Glutamatergic neuron (in vitro differentiated cells): Measurements from ENCODE around the gene SUGCT. TPM values are rescaled to one million over a fixed set of nuclear protein-coding genes. Genes with fewer than 3 reads are reported as not detected.

Experiments
- DNase-seq: peaks from one replicate; pipeline ENCODE4 v3.0.0; 2022
- H3K27ac Mint-ChIP-seq: one replicate; pipeline ENCODE4 v1.8.0; 2020; ENCODE audit warnings: mild to moderate bottlenecking, mixed read lengths, inconsistent platforms; ENCODE audit not compliant: unreplicated experiment
- H3K27me3 Mint-ChIP-seq: one replicate; pipeline ENCODE4 v1.8.0; 2020; ENCODE audit warnings: mild to moderate bottlenecking, moderate library complexity, mixed read lengths, inconsistent platforms; ENCODE audit not compliant: unreplicated experiment
- H3K36me3 Mint-ChIP-seq: one replicate; pipeline ENCODE4 v1.8.0; 2020; ENCODE audit warnings: mild to moderate bottlenecking, mixed read lengths, inconsistent platforms; ENCODE audit not compliant: unreplicated experiment
- H3K4me1 Mint-ChIP-seq: one replicate; pipeline ENCODE4 v1.8.0; 2020; ENCODE audit warnings: mild to moderate bottlenecking, low read depth, mixed read lengths, inconsistent platforms; ENCODE audit not compliant: unreplicated experiment
- H3K4me3 Mint-ChIP-seq: one replicate; pipeline ENCODE4 v1.8.0; 2020; ENCODE audit warnings: mild to moderate bottlenecking, mixed read lengths, inconsistent platforms; ENCODE audit not compliant: unreplicated experiment
- H3K9me3 Mint-ChIP-seq: one replicate; pipeline ENCODE4 v1.8.0; 2020; ENCODE audit warnings: mild to moderate bottlenecking, moderate library complexity, mixed read lengths, inconsistent platforms; ENCODE audit not compliant: unreplicated experiment
- CTCF ChIP-seq: fragments of 200-600 bp; sonication (generic); IDR thresholded peaks from one replicate; pipeline ENCODE4 v1.5.0; 2021; ENCODE audit not compliant: partially characterized antibody, unreplicated experiment
- total RNA-seq: library from RNA; stranded (reverse); fragmentation: NEBNext Ultra II Directional; extraction: Animal tissue kit (Norgen Biotek cat#: 25700); gene quantifications from one replicate; pipeline ENCODE4 v1.2.1, GENCODE V29; 2021; ENCODE audit not compliant: unreplicated experiment

SUGCT gene
- total RNA-seq, 1 donor from 2014 or later: 1.2 TPM

GRCh38 chr7:40604601-40605438, 470.0 kb downstream of the SUGCT start:
- Mint-ChIP-seq H3K36me3 (no peaks in the 10 kb centered on the region), H3K27me3 (no peaks in the 10 kb centered on the region), H3K27ac (no peak overlapping the region), H3K9me3 (no peaks in the 10 kb centered on the region), H3K4me3 (no peak overlapping the region), H3K4me1 (no peaks in the 10 kb centered on the region)
- DNase-seq: peak; percentile 74
- peak; percentile 65 for TF ChIP-seq CTCF

DNA sequence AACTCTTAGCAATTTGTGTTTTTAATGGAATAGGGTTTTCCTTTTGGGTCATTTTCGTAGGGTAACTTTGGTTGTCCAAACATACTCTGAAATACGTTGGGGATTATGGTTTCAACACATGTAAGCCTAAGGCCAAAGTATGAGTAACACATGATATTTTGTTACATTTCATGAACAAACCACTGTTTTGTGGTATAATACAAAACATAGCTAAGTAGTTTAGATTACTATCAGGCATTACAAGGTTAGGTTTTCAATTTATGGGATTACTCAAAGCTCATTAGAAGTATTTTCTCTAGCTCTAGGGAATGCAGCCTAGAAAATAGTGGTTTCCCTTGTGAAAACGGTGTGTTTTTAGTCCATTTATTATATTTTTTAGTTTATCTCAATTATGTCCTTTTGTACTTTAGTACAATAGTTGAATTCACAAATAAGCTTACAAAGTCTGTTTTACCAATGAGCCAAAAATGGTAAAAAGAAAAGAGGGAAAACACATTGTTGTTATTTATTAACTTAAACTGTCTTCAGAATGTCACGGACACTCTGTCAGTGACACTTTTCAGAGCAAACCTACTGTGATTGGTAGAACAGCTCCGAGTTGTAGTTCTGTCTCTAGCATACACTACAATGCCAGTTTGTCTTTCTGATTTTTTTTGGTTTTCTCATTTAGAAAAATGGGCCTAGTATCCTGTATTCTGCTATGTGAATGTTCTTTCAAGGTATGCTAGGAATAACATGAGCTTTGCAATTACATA, 473.7 kb downstream of the SUGCT start:
- no peak overlapping the region for H3K27ac Mint-ChIP-seq
- H3K4me1 Mint-ChIP-seq: no peaks in the 10 kb centered on the region
- no peak overlapping the region for H3K4me3 Mint-ChIP-seq
- DNase-seq: no peak
- H3K36me3 Mint-ChIP-seq: no peaks in the 10 kb centered on the region
- no peaks in the 10 kb centered on the region for H3K27me3 Mint-ChIP-seq
- no peaks in the 10 kb centered on the region for H3K9me3 Mint-ChIP-seq
- TF ChIP-seq CTCF: no peak

- no peaks in the 10 kb centered on the region for H3K36me3 Mint-ChIP-seq
- no peaks in the 10 kb centered on the region for H3K4me1 Mint-ChIP-seq
- no peaks in the 10 kb centered on the region for H3K9me3 Mint-ChIP-seq
- no peak overlapping the region for H3K4me3 Mint-ChIP-seq
- no peaks in the 10 kb centered on the region for H3K27me3 Mint-ChIP-seq
- DNase-seq: no peak
- no peak for TF ChIP-seq CTCF
- H3K27ac Mint-ChIP-seq: no peak overlapping the region
Observed at GRCh38 chr7:40610461-40610860, 475.7 kb downstream of the SUGCT start.

DNA sequence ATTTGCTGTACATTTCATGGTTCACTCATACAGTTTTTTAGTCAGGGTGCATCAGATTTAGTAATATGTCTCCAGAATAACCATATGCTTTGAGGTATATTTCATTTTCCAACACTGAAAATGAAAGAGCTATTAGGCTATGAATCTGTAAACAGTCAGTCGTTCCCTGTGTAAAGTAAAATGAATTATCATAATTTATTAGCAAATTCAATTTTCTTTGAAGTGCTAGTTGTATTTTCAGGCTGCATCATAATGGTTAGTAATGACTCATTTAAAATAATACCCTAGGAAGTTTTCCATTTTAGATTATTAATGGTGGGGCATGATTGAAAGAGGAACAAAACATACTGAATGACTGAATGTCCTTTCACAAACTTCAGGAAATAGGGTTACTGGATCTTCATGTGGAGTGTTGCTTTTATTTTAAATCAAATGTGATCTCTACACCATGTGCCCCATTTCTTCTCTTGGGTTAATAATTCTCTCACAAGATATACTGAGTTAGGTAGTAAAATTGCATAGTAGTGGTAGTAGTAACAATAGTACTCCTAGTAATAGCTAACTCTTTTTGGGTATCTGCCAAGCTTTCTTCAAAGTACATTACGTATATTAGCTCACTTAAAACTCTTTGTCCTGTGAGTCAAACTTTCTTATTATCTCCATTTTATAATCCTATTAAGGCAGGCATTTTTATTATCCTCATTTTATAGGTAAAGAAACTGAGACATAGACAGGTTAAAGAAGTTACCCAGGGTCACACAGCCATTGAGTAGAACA, 476.5 kb downstream of the SUGCT start:
- no peak for DNase-seq
- no peak for TF ChIP-seq CTCF
- Mint-ChIP-seq H3K36me3 (no peaks in the 10 kb centered on the region), H3K4me3 (no peak overlapping the region), H3K27ac (no peak overlapping the region), H3K27me3 (no peaks in the 10 kb centered on the region), H3K9me3 (no peaks in the 10 kb centered on the region), H3K4me1 (no peaks in the 10 kb centered on the region)
